Activated CD8-positive, alpha-beta memory T cell treated with anti-CD3 and anti-CD28 coated beads, Interleukin-2, amount 50 U/mL, for 4 hours (primary cell): ENCODE measurements around the gene CCNO.

Experiments used
- DNase-seq: peaks from one replicate; pipeline ENCODE4 v3.0.0-alpha.2; 2020

CCNO gene

GRCh38 chr5:55222985-55223811 is 10.2 kb downstream of the CCNO start:
- no peak for DNase-seq

GRCh38 chr5:55222092-55222984 is 11.1 kb downstream of the CCNO start:
- no peak for DNase-seq

- DNase-seq, result no peak
Measured at GRCh38 chr5:55220433-55221185, 12.8 kb downstream of the CCNO start.

- no peak for DNase-seq
Measured at GRCh38 chr5:55219770-55220169, 13.6 kb downstream of the CCNO start.

DNA sequence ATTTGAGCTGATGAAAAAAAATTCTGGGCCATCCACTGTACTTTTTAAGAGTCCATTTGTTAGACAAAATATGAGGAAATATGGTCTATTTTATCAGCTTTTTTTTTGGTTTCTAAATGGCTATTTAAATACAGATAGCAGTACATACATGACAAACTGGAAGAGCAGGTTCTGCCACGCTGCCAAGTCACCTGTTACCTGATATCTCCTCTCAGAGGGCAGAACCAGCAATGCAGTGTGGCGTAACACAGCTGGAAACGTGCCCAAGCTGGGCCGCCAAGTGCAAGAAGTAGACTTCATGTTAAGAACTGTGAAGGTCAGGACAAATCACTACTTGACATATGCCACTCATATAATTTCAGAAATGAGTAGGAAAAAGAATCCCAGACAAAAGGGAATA is 14.4 kb downstream of the CCNO start:
- DNase-seq, result no peak

DNA sequence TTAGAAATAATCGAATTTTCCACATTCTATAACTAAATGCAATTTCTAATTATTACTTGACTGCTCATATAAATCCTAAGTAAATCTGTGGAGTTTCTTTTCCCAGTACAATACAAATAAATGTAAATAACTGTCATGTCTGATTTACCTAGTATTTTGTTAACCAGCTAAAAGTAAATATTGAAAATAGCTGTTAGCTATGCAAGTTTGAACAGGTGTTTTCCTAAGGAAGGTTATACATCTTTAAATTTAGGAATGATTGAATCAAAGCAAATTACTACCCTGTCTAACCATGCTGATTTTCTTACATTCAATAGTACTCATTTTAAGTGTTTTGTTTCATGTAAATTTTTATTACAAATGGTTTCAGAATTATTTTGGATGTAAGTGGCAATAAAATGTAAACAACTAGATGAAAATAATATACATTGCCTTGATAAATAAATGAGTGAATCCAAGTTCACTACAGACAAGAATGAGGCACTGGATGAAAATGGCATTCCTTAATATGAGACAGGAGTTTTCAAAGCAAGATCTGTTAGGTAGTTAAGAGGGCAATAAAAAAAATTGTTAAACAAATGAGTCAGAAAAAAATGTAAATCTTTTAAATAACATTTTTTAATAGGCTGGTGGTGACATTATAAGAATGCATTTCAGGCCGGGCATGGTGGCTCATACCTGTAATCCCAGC is 22.1 kb downstream of the CCNO start:
- DNase-seq, result no peak

DNA sequence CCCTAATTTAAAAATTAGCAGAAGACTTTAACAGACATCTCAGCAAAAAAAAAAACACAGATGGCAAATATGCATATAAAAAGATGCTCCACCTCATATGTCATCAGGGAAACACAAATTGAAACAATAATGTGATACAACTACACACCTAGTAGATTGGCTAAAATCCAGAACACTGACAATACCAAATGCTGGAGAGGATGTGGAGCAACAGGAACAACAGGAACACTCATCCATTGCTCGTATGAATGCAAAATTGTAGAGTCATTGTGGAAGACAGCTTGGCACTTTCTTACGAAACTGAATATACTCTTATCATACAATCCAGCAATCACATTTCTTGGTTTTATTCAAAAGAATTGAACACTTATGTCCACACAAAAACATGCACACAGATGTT is 28.4 kb downstream of the CCNO start:
- DNase-seq, result no peak

DNA sequence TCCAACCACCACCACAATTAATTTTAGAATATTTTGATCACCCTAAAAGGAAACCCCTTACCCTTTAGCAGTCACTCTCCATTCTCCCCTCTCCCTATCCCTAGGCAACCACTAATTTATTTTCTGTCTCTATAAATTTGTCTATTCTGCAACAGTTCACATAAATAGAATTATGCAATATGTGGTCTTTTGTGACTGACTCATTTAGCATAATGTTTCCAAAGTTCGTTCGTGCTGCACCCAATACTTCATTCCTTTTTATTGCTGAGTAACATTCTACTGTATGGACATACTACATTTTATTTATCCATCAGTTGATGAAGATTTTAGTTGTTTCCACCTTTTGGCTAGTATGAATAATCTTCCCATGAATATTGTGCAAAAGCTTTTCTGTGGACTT is 42.2 kb downstream of the CCNO start:
- DNase-seq, result no peak

DNA sequence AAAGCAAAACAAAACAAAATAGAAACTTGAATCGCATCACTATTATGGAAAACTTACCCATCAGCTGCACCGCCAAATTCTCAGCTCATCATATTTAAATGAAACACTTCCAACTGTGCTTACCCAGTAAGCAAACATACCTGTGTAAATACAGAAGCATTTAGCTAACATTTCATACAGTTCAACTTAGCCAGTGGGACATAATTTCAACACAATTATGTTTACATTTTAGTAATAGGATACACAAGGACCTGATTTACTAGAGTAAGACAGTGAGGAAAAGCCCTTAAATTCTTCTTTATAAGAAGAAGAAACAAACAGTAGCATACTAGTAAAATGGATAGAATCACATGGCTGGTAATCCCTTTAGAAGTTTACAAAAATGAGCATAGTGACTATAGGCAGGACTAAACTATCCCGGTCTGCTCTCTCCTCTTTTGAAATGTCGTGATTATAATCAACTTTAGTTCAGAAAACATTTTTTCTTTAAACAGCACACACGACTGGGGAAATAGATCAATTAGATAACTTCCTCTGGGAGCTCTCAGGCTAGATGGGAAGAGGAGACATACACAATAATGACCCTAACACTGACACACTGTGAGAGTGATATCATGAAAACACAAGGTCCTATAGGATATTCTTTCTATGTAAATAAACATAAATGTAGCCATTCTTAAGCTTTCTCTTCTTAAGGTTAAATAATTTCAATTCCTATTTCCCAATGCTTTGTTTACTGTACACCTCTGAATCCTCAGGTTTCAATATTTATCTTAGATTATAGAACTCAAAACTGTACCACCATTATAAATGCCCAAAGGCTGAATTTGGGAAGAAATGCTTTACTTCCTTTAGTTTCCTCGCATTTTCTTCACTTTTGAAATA is 44.5 kb downstream of the CCNO start:
- DNase-seq, result no peak

GRCh38 chr5:55187370-55187769 is 46.0 kb downstream of the CCNO start:
- DNase-seq, result no peak
